Psoas muscle (tissue), 8 donors: ENCODE results near the gene LINGO1. TPM values are rescaled to one million over a fixed set of nuclear protein-coding genes. Genes with fewer than 3 reads are reported as not detected.

Source experiments
- ATAC-seq, 4 donors: fragments of 200-7000 bp; cut with Tn5 transposase; one replicate each; pipeline ENCODE4 v1.9.1; 2020; ENCODE audit warnings: moderate library complexity in 3 of 4, mild to moderate bottlenecking in 2 of 4
- DNase-seq, 2 donors: peaks; one replicate each; pipeline ENCODE4 v3.0.0-alpha.2; 2020
- H3K27ac ChIP-seq: fragments of 200-600 bp; one replicate; pipeline ENCODE4 v1.8.0; 2022
- H3K27me3 ChIP-seq, 3 donors: fragments of 200-600 bp in 1 of 3; one replicate each; pipeline versions ENCODE4 v1.6.1 to v1.8.0; 2013 to 2022; ENCODE audit warnings: low read length in 2 of 3, mild to moderate bottlenecking in 2 of 3, moderate library complexity in 1 of 3; ENCODE audit not compliant: insufficient read depth in 3 of 3
- H3K36me3 ChIP-seq, 2 donors: fragments of 200-600 bp in 1 of 2; one replicate each; pipeline versions ENCODE4 v1.6.1 to v1.8.0; 2013 to 2022; ENCODE audit warnings: low read depth in 1 of 2, mild to moderate bottlenecking in 1 of 2, moderate library complexity in 1 of 2; ENCODE audit not compliant: insufficient read depth in 1 of 2
- H3K4me1 ChIP-seq: fragments of 200-600 bp; one replicate; pipeline ENCODE4 v1.8.0; 2022
- H3K4me3 ChIP-seq: fragments of 200-600 bp; one replicate; pipeline ENCODE4 v1.8.0; 2022; ENCODE audit warnings: mild to moderate bottlenecking
- H3K9me3 ChIP-seq: fragments of 200-600 bp; one replicate; pipeline ENCODE4 v1.8.0; 2022
- WGBS, 3 donors: extraction: QIAGEN DNeasy Blood & Tissue Kit; methylation state at CpG; one replicate each; pipeline versions ENCODE4 v1.1.6 to v1.1.7; 2013; 5-methylcytosine and 5-hydroxymethylcytosine counted together
- intact Hi-C, 2 donors: fragments of 100-400 bp; cut with DNase I; formaldehyde crosslinking; loops; one replicate each; pipeline versions ENCODE4 v1.11.0 to v1.14.2; 2022
- polyA plus RNA-seq, 3 donors: library from polyadenylated mRNA; stranded (reverse); fragments of 200-250 nt; gene quantifications; one replicate each; pipeline ENCODE4 v1.2.3, GENCODE V29; 2013
- total RNA-seq, 4 donors: library from RNA; stranded (reverse); fragmentation: NEBNext Ultra II Directional in 2 of 4; extraction: Animal tissue kit (Norgen Biotek cat#: 25700) in 2 of 4; gene quantifications; one replicate each; pipeline versions ENCODE4 v1.2.1 to v1.2.4, GENCODE V29; 2021 to 2023
- TF ChIP-seq, protein P1 (sequence below): fragments of 200-600 bp; IDR thresholded peaks from one replicate; pipeline ENCODE4 v1.8.0; 2022; ENCODE audit warnings: antibody characterized with exemption
- donor health status: healthy with polysubstance abuse.
- donor health status: DM: no; HTN: no; CAD: no; lungs with moderate emphysema.
- donor health status: Bipolar disorder and iron deficiency.
- donor health status: healthy.
- donor health status: DM: yes; HTN: yes; CAD: no.
- donor health status: DM: no; HTN: no; CAD: no.
- donor health status: DM: no; HTN: no; CAD: no.
- donor health status: DM: yes; HTN: yes; CAD: no.

LINGO1 gene
- total and polyA plus RNA-seq, 7 donors: 0.25 to 0.62 (median 0.43) TPM

DNA sequence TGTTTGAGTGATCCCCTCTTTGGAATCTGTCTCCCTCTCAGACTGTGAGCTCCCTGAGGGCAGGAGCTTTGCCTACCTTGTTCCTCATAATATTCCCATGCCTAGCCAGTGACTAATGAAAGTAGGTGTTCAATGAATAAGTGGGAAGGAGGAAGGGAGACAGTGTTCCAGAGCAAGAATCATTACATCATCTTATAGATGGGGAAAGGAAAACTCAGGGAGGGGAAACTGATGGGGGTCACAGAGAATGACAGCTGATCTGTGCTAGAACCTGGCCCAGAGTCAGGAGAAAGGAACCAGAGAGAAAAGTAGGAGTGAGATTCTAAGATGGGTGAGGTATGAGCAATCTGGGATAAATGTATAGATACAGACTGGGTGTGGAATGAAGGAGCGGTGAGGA, 29.9 kb downstream of the LINGO1 start:
- Histone ChIP-seq H3K4me3 (no peak overlapping the region), H3K27me3 (peaks cover 0 to 4% (median 0%) of the 10 kb centered on the region in 3 donors), H3K4me1 (no peaks in the 10 kb centered on the region), H3K27ac (no peak overlapping the region), H3K36me3 (no peaks in the 10 kb centered on the region), H3K9me3 (no peaks in the 10 kb centered on the region)
- WGBS, 3 donors: 100% methylated on average over 1 of the region's 1 CpG
- DNase-seq (no peak), ATAC-seq (no peak)
- intact Hi-C loops: no loop called here
- TF ChIP-seq, protein P1, sequence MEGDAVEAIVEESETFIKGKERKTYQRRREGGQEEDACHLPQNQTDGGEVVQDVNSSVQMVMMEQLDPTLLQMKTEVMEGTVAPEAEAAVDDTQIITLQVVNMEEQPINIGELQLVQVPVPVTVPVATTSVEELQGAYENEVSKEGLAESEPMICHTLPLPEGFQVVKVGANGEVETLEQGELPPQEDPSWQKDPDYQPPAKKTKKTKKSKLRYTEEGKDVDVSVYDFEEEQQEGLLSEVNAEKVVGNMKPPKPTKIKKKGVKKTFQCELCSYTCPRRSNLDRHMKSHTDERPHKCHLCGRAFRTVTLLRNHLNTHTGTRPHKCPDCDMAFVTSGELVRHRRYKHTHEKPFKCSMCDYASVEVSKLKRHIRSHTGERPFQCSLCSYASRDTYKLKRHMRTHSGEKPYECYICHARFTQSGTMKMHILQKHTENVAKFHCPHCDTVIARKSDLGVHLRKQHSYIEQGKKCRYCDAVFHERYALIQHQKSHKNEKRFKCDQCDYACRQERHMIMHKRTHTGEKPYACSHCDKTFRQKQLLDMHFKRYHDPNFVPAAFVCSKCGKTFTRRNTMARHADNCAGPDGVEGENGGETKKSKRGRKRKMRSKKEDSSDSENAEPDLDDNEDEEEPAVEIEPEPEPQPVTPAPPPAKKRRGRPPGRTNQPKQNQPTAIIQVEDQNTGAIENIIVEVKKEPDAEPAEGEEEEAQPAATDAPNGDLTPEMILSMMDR: no peak

DNA sequence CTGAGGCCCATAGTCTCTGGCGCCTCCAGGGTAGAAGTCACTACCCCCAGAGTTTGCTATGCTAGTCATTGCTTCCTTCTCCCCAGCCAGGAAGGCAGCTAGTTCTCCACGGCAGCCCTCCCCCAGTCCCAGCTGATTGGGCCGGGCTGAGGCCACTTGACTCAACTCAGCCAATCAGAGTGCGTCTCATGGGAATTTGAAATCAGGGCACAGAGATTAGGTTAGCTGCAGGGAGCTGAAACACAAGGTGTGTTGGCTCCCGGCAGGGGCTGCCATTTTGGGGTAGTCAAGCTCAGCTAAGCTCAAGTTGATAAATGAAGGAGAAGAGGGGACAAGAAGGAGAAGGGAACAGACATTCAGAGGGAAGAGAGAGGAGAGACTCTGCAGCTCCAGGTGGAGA, 32.8 kb downstream of the LINGO1 start:
- Histone ChIP-seq H3K4me3 (no peak overlapping the region), H3K36me3 (no peaks in the 10 kb centered on the region), H3K27ac (no peak overlapping the region), H3K9me3 (no peaks in the 10 kb centered on the region), H3K4me1 (no peaks in the 10 kb centered on the region), H3K27me3 (peaks cover 0 to under 1% (median 0%) of the 10 kb centered on the region in 3 donors)
- intact Hi-C loops: no loop called here
- TF ChIP-seq, protein P1: no peak
- DNase-seq (no peak), ATAC-seq (no peak)
- WGBS, 3 donors: 74 to 76% (median 75%) methylated on average over 5 of the region's 5 CpGs

DNA sequence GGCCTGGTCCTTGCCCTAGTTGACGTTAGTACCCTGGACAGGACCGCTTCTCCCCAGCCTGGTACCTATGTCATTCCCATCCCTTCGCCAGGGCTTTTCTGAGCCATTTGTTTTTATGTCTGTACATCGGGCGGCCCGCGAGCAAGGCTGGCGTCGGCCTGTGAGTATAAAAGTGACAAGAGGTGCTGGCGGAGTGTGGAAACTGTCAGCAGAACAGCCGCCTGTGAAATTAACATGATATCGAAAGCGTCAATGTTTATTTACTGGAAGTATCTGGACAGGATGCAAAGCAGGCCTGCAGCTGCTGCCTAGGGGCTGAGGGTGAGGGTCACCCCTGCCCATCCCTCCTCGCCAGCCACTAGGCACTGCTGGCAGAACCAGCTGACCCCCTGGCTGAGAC, 33.4 kb downstream of the LINGO1 start:
- ATAC-seq: no peak

DNA sequence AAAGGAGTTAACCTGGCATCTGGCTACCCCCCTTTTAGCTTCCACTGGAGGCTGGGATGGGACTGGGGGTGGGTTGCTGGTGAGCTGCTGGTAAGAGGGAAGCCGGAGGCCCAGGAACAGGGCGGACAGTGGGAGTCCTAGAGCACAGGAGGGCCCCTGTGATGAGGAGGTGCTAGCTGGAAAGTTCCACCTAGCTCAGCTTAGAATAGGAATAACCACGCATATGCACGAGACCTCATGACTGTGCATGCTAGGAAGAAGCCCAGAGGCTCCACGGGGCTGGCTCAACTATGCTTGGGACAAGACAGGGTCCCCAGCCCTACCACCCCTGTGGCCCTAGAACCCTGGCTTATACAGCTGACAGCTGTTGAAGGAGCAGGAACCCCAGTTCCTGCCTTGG, 34.1 kb downstream of the LINGO1 start:
- Histone ChIP-seq H3K9me3 (no peaks in the 10 kb centered on the region), H3K4me3 (no peak overlapping the region), H3K27ac (no peak overlapping the region), H3K4me1 (no peaks in the 10 kb centered on the region), H3K27me3 (no peaks in the 10 kb centered on the region), H3K36me3 (no peaks in the 10 kb centered on the region)
- TF ChIP-seq, protein P1: no peak
- DNase-seq (no peak), ATAC-seq (no peak)
- intact Hi-C loops: no loop called here
- 86 to 95% (median 92%) methylated on average over 5 of the region's 5 CpGs for WGBS, 3 donors

More for the DNA sequence above, 33.4 kb downstream of the LINGO1 start:
- Histone ChIP-seq H3K4me1 (no peaks in the 10 kb centered on the region), H3K27ac (no peak overlapping the region), H3K4me3 (no peak overlapping the region), H3K27me3 (no peaks in the 10 kb centered on the region), H3K9me3 (no peaks in the 10 kb centered on the region), H3K36me3 (no peaks in the 10 kb centered on the region)
- intact Hi-C loops: no loop called here
- TF ChIP-seq, protein P1: no peak
- no peak for DNase-seq
- 88 to 94% (median 89%) methylated on average over 14 of the region's 14 CpGs for WGBS, 3 donors

DNA sequence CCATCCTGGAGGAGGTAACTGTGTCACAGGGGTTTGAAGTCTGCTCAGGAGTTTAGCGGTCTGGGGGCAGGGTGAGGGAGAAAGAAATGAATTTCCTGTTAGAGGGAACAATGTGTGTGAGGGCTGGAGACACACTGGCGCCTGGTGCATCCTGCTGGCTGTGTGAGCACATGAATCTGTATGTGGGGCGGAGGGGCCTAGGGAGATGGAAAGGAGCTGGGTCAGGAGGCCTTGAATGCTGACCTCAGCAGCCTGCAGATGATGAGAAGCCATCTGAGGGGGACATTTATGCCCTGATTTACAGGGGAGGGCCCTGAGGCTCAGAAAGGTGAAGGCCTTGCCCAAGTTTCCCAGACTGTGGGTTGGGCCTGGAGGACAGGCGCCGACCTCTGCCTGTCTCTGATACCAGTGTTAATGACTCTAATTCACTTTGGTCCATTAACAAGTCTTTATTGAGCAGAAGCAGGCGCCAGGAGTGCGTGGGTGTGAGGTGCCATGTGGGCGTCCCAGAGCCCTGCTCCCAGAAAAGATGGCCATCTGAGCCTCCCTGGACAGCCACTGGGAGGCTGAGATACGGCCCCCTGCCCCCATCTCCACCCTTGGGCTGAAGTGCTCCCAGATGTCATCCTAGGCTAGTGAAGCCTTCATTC, 34.8 kb downstream of the LINGO1 start:
- Histone ChIP-seq H3K4me3 (no peak overlapping the region), H3K4me1 (no peaks in the 10 kb centered on the region), H3K9me3 (no peaks in the 10 kb centered on the region), H3K27ac (no peak overlapping the region), H3K36me3 (no peaks in the 10 kb centered on the region), H3K27me3 (no peaks in the 10 kb centered on the region)
- DNase-seq (no peak), ATAC-seq (no peak)
- WGBS, 3 donors: 87 to 91% (median 87%) methylated on average over 9 of the region's 9 CpGs
- intact Hi-C loops: no loop called here
- TF ChIP-seq, protein P1: no peak
